ENCODE results near the gene CC2D1A. TPM values are rescaled to one million over a fixed set of nuclear protein-coding genes. Genes with fewer than 3 reads are reported as not detected.

CC2D1A gene
- total and polyA plus RNA-seq, 4 donors = 19.3 to 39.5 (median 29.4) TPM

DNA sequence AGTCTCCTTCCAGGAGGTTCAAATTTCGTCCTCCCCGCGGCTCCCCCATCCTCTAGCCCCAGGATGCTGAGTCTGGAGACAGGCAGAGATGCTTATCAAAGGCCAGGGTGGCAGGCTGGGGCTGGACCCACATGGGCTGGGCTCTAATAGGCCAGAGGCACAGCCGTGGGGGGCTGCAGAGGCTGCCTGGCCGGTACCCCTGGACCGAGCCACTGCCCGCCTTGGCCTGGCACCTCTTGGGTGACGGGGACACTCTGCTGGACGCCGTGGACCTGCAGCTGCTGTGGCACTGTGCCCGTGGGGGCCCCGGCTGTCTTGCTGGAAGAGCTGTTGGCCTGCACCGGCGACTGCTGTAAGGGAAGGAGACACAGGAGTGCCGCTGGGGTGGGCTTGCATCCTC lies 74.3 kb downstream of the CC2D1A start:
- Histone ChIP-seq H3K9me3 (ENCODE audit: control insufficient read depth in 4 of 4, insufficient read depth in 3 of 4, low read length in 3 of 4) (no peaks in the 10 kb centered on the region), H3K27ac (ENCODE audit: low read depth in 1 of 2, low read length in 1 of 2) (no peak overlapping the region), H3K36me3 (ENCODE audit: control insufficient read depth in 4 of 4, insufficient read depth in 4 of 4, low read length in 4 of 4) (peaks cover 0 to 26% (median 7%) of the 10 kb centered on the region in 4 donors), H3K4me3 (no peak overlapping the region), H3K27me3 (ENCODE audit: control insufficient read depth in 3 of 3, insufficient read depth in 3 of 3, low read length in 2 of 3) (no peaks in the 10 kb centered on the region), H3K4me1 (ENCODE audit: control insufficient read depth in 5 of 5, insufficient read depth in 5 of 5, low read length in 5 of 5) (peaks cover 0 to 13% (median 7%) of the 10 kb centered on the region in 5 donors), H3K9ac (ENCODE audit: insufficient read depth in 1 of 2, low read length in 2 of 2) (no peak overlapping the region)
- ATAC-seq (ENCODE audit: insufficient read depth, low FRiP score) (no peak), DNase-seq (no peak)
- 95 to 98% methylated on average over 15 of the region's 15 CpGs for WGBS, 2 donors
- TF ChIP-seq, protein P1, sequence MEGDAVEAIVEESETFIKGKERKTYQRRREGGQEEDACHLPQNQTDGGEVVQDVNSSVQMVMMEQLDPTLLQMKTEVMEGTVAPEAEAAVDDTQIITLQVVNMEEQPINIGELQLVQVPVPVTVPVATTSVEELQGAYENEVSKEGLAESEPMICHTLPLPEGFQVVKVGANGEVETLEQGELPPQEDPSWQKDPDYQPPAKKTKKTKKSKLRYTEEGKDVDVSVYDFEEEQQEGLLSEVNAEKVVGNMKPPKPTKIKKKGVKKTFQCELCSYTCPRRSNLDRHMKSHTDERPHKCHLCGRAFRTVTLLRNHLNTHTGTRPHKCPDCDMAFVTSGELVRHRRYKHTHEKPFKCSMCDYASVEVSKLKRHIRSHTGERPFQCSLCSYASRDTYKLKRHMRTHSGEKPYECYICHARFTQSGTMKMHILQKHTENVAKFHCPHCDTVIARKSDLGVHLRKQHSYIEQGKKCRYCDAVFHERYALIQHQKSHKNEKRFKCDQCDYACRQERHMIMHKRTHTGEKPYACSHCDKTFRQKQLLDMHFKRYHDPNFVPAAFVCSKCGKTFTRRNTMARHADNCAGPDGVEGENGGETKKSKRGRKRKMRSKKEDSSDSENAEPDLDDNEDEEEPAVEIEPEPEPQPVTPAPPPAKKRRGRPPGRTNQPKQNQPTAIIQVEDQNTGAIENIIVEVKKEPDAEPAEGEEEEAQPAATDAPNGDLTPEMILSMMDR (IDR thresholded peaks at IDR 0.05; ENCODE audit: control extremely low read depth, extremely low read depth) = no peak

Small RNA genes within 50 kb of the gene (small RNA-seq; reads per million reads assigned to genes)
- 462 reads per million, percentile 99 among the genes with 10 or more reads in this experiment for gene MIR181C (ENCODE audit: low replicate concordance)
- gene MIR181D (ENCODE audit: low replicate concordance) = 62.4 reads per million, percentile 98 among the genes with 10 or more reads in this experiment

Other genes starting within 250 kb of the CC2D1A start
- gene MRI1, start 141.7 kb upstream of the CC2D1A start, total RNA-seq = 10 to 100 TPM; 35.4 to 63.2 TPM
- gene MRI1, start 141.7 kb upstream of the CC2D1A start, polyA plus RNA-seq = 10 to 100 TPM; 23.5 to 24.4 TPM
- 10 to 100 TPM; 62.6 to 65.8 TPM for gene C19orf53, start 131.7 kb upstream of the CC2D1A start, total RNA-seq
- 100 to 1,000 TPM; 157 to 251 TPM for gene C19orf53, start 131.7 kb upstream of the CC2D1A start, polyA plus RNA-seq
- 10 to 100 TPM in 1 of 2 donors, 1 to 10 TPM in 1; 7.6 to 10.5 TPM for gene ZSWIM4, start 110.8 kb upstream of the CC2D1A start, total RNA-seq
- gene ZSWIM4, start 110.8 kb upstream of the CC2D1A start, polyA plus RNA-seq = 10 to 100 TPM in 1 of 2 donors, 1 to 10 TPM in 1; 3.7 to 10.0 TPM
- 1 to 10 TPM in 1 of 2 donors, not detected in 1; 1.5 TPM for gene NANOS3, start 29.1 kb upstream of the CC2D1A start, total RNA-seq
- gene NANOS3, start 29.1 kb upstream of the CC2D1A start, polyA plus RNA-seq = under 1 TPM; 0.81 to 0.82 TPM
- 1 to 10 TPM; 2.9 to 3.0 TPM for gene BRME1, start 84 bp upstream of the CC2D1A start, total RNA-seq
- 1 to 10 TPM; 1.3 to 3.2 TPM for gene BRME1, start 84 bp upstream of the CC2D1A start, polyA plus RNA-seq
- 1 to 10 TPM in 1 of 2 donors, under 1 TPM in 1; 0.88 to 6.4 TPM for gene PODNL1, start 32.2 kb downstream of the CC2D1A start, total RNA-seq
- under 1 TPM; 0.55 to 0.95 TPM for gene PODNL1, start 32.2 kb downstream of the CC2D1A start, polyA plus RNA-seq
- gene DCAF15, start 46.3 kb downstream of the CC2D1A start, total RNA-seq = 10 to 100 TPM; 13.8 to 37.9 TPM
- 10 to 100 TPM; 29.0 to 56.1 TPM for gene DCAF15, start 46.3 kb downstream of the CC2D1A start, polyA plus RNA-seq
- gene RFX1, start 100.1 kb downstream of the CC2D1A start, total RNA-seq = 10 to 100 TPM; 10.1 to 18.6 TPM
- gene RFX1, start 100.1 kb downstream of the CC2D1A start, polyA plus RNA-seq = 1 to 10 TPM; 5.7 to 5.9 TPM
- gene RLN3, start 121.9 kb downstream of the CC2D1A start, total RNA-seq = under 1 TPM in 1 of 2 donors, not detected in 1; 0.52 TPM
- under 1 TPM in 1 of 2 donors, not detected in 1; 0.50 TPM for gene RLN3, start 121.9 kb downstream of the CC2D1A start, polyA plus RNA-seq
- gene IL27RA, start 125.6 kb downstream of the CC2D1A start, total RNA-seq = 10 to 100 TPM in 1 of 2 donors, 1 to 10 TPM in 1; 8.4 to 21.5 TPM
- gene IL27RA, start 125.6 kb downstream of the CC2D1A start, polyA plus RNA-seq = 10 to 100 TPM in 1 of 2 donors, 1 to 10 TPM in 1; 7.0 to 22.7 TPM
- gene PALM3, start 155.9 kb downstream of the CC2D1A start, total RNA-seq = 10 to 100 TPM in 1 of 2 donors, under 1 TPM in 1; 0.71 to 14.3 TPM
- gene PALM3, start 155.9 kb downstream of the CC2D1A start, polyA plus RNA-seq = 10 to 100 TPM in 1 of 2 donors, 1 to 10 TPM in 1; 2.5 to 20.6 TPM
- 10 to 100 TPM in 1 of 2 donors, 1 to 10 TPM in 1; 3.5 to 10.7 TPM for gene MISP3, start 166.6 kb downstream of the CC2D1A start, total RNA-seq
- 10 to 100 TPM in 1 of 2 donors, 1 to 10 TPM in 1; 4.1 to 11.2 TPM for gene MISP3, start 166.6 kb downstream of the CC2D1A start, polyA plus RNA-seq
- 1 to 10 TPM in 1 of 2 donors, under 1 TPM in 1; 0.37 to 1.0 TPM for gene C19orf67, start 179.6 kb downstream of the CC2D1A start, total RNA-seq
- gene C19orf67, start 179.6 kb downstream of the CC2D1A start, polyA plus RNA-seq = under 1 TPM in 1 of 2 donors, not detected in 1; 0.38 TPM
- gene SAMD1, start 184.6 kb downstream of the CC2D1A start, total RNA-seq = 10 to 100 TPM; 32.9 to 48.8 TPM
- 10 to 100 TPM; 36.8 to 42.1 TPM for gene SAMD1, start 184.6 kb downstream of the CC2D1A start, polyA plus RNA-seq
- gene PRKACA, start 211.6 kb downstream of the CC2D1A start, total RNA-seq = 100 to 1,000 TPM in 1 of 2 donors, 10 to 100 TPM in 1; 43.7 to 103 TPM
- gene PRKACA, start 211.6 kb downstream of the CC2D1A start, polyA plus RNA-seq = 10 to 100 TPM; 54.3 to 81.5 TPM
- gene ASF1B, start 230.4 kb downstream of the CC2D1A start, total RNA-seq = 1 to 10 TPM; 2.4 to 3.5 TPM
- 1 to 10 TPM; 4.1 to 5.9 TPM for gene ASF1B, start 230.4 kb downstream of the CC2D1A start, polyA plus RNA-seq

All from lung (tissue), 13 donors.